Cerebellar cortex (tissue), 1 donor: Measurements from ENCODE around the gene FRMD7.
"Not testable (repeated sequence)": the region's sequence is repeated elsewhere in the genome, so short reads cannot be mapped to it uniquely, and the experiment has no call there.

Experiments used
- DNase-seq: peaks from one replicate; pipeline ENCODE4 v3.0.0-alpha.2; 2015; ENCODE audit warnings: low spot score

FRMD7 gene

GRCh38 chrX:132127743-132128142 lies at the start of gene FRMD7:
Gene FRMD7, minus strand, starts transcription at chrX:132128020. Its CDS starts 176 bp downstream, at chrX:132127844.
- DNase-seq, result no peak

- DNase-seq, result no peak
These were observed 45.8 kb upstream of the FRMD7 start for GRCh38 chrX:132173647-132174046.

GRCh38 chrX:132171881-132172280 lies 44.1 kb upstream of the FRMD7 start:
- DNase-seq, result no peak

- no peak for DNase-seq
These were observed 43.7 kb upstream of the FRMD7 start for GRCh38 chrX:132171478-132171877.

- DNase-seq, result no peak
These were observed 41.7 kb upstream of the FRMD7 start for GRCh38 chrX:132169554-132169953.

- DNase-seq, result no peak
These were observed 37.8 kb upstream of the FRMD7 start for GRCh38 chrX:132165651-132166050.

- DNase-seq, result no peak
These were observed 37.2 kb upstream of the FRMD7 start for GRCh38 chrX:132165005-132165404.

GRCh38 chrX:132163094-132163493 lies 35.3 kb upstream of the FRMD7 start:
- DNase-seq, result not testable (repeated sequence)

- no peak for DNase-seq
These were observed 25.3 kb upstream of the FRMD7 start for GRCh38 chrX:132153166-132153565.

GRCh38 chrX:132146456-132146855 lies 18.6 kb upstream of the FRMD7 start:
- no peak for DNase-seq

- no peak for DNase-seq
These were observed 16.2 kb upstream of the FRMD7 start for GRCh38 chrX:132144061-132144460.

GRCh38 chrX:132125906-132126305 lies 1.9 kb downstream of the FRMD7 start:
- DNase-seq, result no peak

- no peak for DNase-seq
These were observed 6.9 kb downstream of the FRMD7 start for GRCh38 chrX:132120913-132121312.

GRCh38 chrX:132119821-132120515 lies 7.9 kb downstream of the FRMD7 start:
- no peak for DNase-seq

- DNase-seq, result no peak
These were observed 8.5 kb downstream of the FRMD7 start for GRCh38 chrX:132119283-132119682.

- no peak for DNase-seq
These were observed 9.5 kb downstream of the FRMD7 start for GRCh38 chrX:132118358-132118757.

GRCh38 chrX:132115792-132116191 lies 12.0 kb downstream of the FRMD7 start:
- no peak for DNase-seq

GRCh38 chrX:132114607-132115006 lies 13.2 kb downstream of the FRMD7 start:
- no peak for DNase-seq

GRCh38 chrX:132107291-132107690 lies 20.5 kb downstream of the FRMD7 start:
- no peak for DNase-seq

GRCh38 chrX:132101799-132102198 lies 26.0 kb downstream of the FRMD7 start:
- no peak for DNase-seq

GRCh38 chrX:132101206-132101605 lies 26.6 kb downstream of the FRMD7 start:
- no peak for DNase-seq

GRCh38 chrX:132098704-132099103 lies 29.1 kb downstream of the FRMD7 start:
- DNase-seq, result not testable (repeated sequence)

- no peak for DNase-seq
These were observed 33.7 kb downstream of the FRMD7 start for GRCh38 chrX:132094164-132094563.

GRCh38 chrX:132093239-132093860 lies 34.5 kb downstream of the FRMD7 start:
- no peak for DNase-seq
